COLO668 (cell line): ENCODE data around the gene ANKRD28.

Experiments used
- DNase-seq: peaks from one replicate; lab custom pipeline; 2025; ENCODE audit not compliant: unreplicated experiment; lab: John Stamatoyannopoulos, UW

ANKRD28 gene

DNA sequence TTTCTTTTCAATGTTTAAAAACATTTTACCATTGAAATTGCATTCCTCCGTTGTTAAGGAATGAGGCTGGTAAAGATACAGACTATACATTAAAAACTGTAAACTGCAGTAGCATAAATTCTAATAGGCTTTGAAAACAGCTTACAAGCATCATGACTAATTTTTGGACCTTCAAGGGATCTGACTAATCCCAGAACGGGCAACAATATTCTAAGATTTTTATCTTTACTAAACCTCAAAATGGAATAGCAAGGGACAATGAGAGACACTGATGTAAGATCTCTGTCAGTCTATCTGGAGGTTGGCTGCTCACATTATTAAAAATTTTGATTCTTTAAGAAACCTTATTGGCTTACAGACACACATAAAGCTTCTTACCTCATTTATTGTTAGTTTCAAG, 121.5 kb downstream of the ANKRD28 start:
- no peak for DNase-seq

DNA sequence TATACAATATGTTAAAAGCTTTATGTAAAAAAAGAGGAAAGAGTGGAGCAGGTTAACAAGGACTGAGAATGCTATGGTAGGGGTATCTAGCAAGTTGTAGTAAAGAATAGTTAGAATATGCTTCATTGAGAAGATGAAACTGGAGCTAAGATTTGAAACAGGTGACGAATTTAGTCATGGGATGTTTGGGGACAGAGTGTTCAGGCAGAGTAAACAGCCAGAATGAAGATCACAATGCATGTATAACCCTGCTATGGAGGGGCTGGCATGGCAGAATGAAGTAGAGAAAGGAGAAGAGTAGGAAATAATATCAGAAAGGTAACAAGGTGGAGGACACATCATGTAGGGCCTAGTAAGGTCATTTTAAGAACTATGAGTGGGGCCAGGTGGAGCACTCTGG, 124.2 kb downstream of the ANKRD28 start:
- DNase-seq: no peak

DNA sequence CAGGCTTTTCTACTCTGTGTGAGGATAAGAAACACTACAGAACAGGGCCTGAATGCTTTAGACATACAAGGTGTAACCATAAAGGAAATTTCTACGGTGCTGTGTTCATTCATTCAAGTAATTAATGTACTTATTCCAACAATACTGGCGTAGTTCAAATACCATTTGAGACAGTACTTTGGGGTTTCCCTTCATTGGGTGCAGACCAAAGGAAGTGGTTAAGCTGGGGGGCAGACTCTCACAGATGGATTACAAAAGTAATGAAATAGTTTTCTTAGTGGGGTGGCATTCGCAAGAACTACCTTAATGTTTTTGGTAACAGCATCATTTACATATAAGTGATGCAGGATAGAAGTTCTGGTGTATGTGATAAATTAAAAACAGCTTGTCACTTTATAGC, 130.3 kb downstream of the ANKRD28 start:
- no peak for DNase-seq

DNA sequence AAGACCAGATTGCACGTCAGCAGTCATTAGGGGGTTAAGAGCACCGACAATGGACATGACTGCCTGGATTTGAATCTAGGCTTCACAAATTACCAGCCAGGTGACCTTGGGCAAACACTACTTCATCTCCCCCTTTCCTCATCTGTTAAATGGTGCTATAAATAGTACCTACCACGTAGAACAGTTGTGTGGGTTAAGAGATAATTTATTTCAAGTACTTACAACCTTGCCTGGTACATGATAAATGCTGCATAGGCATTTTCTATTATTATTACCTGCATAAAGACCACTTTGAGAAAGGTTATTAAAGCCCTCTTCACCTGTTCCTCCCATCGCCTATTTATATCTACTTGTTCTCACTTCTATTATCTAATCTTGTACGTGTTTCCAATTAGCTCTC, 131.5 kb downstream of the ANKRD28 start:
- DNase-seq: no peak

DNA sequence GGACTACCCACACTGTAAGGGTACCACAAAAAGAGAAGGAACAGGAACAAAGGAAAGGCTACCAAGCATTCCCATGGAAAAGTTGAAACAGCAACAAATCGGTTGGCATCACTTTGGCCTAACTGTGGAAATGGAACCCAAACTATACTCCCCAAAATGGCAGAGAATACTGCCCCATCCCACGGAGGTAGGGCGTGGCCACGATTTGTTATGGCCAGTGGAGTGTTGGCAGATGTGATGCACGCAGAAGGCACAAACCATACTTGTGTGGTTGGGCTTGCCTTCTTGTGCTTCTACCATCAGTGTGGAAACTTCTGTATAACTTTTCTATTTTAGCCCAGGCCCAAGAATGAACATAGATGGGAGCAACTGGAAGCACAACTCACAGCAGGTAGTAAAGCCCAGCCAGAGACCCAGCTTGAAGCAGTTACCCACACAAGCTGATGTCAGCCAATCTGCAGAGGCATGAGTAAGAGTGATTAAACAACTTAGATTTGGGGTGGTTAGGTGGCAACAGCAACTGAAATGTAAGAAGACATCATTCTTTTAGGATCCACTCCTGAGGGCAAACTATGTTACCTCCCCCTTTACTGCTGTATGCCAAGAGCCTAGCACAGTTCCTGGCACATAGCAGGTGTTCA, 132.1 kb downstream of the ANKRD28 start:
- no peak for DNase-seq

DNA sequence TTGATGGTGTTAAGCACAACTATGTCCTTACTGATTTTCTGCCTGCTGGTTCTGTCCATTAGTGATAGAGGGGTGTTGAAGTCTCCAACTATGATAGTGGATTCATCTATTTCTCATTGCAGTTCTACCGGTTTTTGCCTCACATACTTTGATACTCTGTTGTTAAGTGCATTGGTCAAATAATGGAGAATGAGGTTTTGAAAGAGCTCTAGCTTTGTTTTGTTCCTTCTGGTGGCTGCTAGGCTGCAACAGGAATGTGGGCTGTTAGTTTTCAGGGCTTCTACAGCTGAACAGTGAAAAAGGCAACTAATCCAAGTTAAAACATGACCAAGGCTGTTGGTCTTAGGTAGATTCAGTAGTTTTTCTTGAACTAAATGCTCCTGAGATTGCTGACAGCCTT, 133.6 kb downstream of the ANKRD28 start:
- no peak for DNase-seq

DNA sequence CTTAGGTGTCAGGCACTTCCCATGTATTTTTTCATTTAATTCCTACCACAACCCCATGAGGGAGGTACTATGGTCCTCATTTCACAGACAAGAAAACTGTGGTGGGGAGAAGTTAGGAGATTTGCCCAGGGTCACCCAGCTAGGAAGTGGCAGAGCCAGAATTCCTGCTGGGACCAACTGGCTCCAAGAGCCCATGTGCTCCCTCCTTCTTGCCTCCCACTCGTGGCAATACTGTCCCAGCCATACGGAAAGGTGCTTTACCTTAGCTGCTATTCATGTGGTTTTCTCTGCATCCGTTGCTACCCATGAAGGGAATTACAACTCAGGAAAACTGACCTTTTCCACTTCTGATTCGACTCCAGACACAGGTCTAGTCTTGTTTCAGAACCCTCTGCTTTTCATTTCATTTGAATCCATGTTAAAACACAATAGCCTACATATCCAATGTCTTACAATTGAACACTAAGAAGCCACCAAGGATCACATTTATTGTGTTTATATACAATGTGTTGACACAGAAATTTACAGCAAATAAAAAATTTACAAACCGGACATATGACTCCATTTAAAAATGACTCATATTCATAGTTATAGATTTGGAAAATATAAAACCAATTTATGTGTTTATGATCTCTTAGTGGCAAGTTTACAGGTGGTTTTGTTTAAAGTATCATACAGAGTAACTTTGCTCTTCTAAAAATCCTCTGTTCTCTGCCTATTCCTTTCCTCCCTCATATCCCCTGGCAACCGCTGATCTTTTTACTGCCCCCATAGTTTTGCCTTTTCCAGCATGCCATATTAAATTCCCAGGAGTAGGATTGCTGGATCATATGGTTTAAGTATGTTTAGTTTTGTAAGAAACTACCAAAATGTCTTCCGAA, 137.5 kb downstream of the ANKRD28 start:
- DNase-seq: no peak

DNA sequence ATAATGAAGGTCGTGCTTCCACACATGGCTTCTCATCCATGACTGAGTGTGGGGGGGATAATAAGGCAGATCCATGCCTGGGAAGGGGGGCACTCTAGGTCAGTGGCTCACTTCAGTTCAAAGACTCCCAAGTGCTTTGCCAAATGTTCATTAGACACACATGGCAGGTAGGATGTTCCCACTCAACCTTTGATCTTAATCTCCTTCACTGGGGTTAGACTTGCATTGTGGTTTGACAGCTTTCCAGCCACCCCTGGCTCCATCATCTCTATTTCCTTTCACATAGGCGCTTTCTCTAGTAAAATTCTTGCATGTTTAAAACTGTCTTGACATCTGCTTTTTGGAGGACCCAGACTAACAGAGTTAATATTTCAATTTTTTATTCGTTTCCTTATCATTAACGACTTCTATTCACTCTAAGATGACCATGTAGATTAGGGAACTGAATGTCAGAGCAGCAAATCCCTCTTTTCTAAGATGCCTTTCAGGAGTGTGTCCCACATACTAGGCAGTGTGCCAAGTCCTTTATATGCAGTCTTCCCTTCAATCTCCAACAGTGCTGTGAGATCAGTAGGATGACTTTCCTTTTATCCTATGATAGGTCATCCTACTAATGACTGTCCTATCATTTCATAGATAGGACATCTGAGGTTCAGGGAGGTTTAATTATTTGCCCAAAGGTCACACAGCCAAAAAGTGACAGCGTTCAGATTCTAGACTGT, 138.4 kb downstream of the ANKRD28 start:
- no peak for DNase-seq

DNA sequence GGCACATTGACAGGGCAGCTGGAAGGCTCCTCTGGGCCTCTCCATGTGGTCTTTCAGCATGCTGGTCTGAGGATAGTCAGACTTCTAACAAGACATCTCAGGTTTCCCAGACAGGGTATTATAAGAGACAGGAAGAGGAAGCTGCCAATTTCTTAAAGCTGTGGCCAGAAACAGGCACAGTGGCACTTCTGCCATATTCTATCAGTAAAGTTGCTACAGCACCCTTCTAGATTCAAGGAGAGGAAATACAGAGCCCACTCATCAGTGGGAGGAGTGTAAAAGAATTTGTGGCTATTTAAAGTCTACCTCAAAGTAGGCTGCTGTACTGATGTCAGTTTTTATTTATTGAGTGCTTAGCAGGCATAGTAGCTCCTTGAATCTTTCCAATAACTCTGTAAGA, 140.8 kb downstream of the ANKRD28 start:
- DNase-seq: no peak

DNA sequence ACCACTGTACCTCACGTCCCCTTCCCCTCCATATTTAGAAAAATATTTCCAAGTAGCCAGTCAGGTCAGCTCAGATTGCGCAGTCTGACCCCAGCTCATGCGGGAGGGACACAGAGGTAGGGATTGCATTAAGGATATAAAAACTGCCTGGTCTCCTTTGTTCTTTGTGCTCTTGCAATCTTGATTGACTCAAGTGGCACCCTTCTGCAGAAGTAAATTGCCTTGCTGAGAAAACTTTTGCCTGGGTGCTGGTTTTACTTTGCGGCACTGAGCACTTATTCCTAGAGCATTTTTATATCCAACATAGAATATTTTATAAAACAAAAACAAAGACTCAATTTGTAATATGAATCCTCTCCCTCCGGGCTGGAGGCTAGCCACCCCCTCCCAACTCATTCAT, 141.4 kb downstream of the ANKRD28 start:
- DNase-seq: no peak

DNA sequence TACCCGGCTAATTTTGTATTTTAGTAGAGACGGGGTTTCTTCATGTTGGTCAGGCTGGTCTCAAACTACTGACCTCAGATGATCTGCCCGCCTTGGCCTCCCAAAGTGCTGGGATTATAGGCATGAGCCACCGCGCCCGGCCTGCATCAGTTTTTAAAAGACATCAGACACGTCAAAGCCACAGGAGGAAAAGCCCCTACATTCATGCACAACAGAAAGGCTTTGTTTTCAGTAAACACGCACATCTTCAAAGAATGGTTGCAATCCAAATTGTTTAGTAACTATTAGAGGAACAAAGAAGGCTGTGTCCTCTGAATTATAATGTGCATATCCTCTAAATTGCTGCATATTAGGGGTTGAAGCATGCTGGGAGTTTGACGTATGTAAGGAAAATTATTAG, 142.9 kb downstream of the ANKRD28 start:
- DNase-seq: no peak

DNA sequence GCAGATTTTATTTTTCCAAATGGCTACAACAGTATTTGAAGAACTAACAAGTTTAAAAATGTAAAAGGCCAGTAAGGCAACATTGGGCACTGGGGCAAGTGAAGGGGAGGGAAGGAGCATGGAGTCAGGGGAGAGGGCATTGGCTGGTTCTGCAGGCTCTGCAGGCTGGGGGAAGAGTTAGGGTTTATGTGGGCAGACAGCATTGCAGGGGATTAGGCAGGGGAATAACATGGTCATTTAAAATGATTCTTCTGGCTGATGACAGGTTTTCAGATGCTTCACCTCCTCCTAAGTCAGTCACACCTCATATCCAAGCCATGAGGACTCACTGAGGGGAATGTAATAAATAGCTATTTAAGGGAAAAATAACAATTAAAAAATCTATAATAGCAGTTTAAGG, 143.7 kb downstream of the ANKRD28 start:
- no peak for DNase-seq

DNA sequence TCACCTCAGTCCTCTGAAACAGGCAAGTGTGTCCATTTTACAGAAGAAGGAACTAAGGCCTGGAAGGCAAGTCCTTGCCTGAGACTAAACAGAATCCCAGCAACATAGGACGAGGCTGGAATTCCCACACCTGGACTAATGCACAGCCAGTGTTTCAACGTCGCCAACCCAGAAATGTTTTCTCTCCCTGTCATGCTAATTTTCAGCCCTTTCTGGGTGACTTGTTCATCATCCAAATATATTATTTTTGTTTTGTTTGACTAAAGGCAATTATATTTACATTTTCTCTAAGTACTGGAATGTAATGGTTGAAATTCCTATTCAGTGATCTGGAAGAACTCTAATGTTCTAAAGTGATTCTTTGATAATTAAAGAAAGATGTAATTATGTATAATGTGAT, 144.5 kb downstream of the ANKRD28 start:
- DNase-seq: no peak

DNA sequence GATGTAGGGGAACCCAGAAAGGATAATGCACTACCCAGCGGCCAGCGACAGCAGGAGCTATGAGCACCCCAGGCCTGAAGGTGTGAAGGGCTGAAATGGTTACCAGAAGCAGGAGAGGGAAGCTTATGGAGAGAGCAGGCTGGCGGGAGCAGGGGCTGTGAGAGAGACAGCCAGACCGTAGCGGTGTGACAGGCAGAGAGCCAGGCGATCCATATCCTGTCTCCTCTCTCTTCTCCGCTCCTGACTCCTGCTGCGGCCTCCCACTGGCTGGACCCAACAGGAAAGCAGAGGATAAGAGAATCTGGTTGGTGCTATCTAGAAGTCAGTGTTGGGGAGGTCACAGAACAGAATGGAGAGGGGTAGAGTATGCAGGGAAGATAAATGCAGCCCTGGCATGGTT, 146.4 kb downstream of the ANKRD28 start:
- DNase-seq: no peak

DNA sequence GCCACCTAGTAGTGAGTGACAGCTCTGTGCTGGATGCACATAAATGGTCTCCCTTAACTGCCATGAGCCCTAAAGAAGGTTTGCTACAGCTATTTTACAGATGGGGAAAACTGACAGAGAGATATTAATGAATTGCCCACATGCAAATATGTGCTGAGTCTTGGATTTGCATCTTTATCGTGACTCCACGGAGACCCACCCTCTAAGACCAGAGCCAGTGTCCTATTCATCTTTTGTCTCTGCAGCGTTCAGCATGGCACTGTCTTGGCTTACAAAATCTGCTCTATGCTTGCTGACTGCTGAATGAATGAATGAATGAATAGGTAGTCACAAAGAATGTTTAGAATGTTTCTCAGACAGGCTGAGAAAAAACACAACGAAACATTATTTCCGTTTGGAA, 147.9 kb downstream of the ANKRD28 start:
- no peak for DNase-seq

DNA sequence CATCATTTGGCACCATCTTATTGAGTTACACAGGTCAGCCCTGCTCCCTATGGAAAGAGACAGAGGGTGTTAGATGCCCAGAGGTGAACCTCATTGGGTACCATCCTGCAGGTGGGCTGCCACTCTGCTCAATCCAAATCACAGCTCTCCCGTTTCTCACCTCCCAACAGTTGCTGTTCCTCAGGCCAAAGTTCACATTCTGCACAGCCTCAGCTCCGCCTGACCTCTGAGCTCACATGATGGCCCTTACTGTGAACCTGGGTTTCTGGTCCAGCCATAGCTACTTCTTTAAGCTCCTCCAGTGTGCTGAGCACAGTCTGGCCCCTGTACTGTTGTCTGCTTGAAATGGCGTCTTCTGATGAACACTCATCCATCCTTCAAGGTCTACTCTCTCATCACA, 148.4 kb downstream of the ANKRD28 start:
- no peak for DNase-seq

DNA sequence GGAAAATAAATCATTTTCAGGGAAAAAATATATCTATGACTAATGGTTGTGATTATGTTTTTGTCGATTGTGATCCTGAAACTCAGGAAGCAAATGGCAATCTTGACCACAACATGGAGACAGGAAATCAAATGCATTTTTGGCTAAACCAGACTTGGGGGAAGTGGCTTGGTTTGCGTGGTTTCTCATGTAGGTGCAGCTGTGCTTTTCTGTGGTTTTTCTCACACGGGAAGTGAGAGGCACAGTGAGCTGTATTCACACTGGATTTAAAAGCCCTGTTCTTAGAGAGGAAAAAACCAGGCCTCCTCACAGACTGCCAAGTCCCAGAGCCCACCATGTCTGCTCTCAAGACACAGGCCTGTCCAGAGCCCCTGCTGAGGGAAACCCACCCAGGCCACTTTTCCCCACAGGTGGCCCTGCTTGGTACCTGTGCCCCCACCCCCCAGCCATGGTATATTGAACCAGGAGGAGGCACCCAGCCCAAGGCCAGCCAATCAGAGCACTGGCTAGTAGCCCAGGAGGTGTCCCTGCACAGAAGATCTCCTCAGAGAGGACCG, 150.1 kb downstream of the ANKRD28 start:
- no peak for DNase-seq

DNA sequence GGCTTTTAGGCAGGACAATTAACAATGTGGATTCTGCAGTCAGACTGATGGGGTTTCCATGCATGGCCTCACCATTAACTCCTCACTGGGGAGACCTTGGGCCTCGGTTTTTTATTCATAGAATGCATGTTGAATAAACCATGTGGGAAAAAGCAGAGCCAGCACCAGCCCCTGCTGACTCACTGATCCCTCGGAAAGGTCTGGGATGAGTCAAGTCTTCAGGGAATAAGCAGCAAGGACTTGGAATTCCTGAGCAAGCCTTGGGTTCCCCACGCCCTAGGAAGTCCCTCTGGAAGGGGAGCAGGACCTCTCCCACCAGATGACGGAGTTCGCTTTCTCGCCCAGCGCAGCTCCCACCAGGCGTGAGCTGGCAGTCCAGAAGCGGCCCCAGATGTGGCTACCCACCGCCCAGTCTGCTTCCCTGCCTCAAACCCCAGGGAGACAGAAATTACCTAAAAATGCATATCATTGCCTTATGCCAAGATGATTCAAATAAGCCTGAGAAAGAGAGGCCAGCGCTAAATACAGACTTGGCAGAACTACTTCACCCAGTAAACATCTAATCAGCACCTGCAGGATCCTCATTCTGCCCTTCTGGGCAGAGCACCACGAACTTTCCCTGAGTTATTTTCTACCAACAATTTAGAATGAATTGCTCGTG, 150.8 kb downstream of the ANKRD28 start:
- no peak for DNase-seq

DNA sequence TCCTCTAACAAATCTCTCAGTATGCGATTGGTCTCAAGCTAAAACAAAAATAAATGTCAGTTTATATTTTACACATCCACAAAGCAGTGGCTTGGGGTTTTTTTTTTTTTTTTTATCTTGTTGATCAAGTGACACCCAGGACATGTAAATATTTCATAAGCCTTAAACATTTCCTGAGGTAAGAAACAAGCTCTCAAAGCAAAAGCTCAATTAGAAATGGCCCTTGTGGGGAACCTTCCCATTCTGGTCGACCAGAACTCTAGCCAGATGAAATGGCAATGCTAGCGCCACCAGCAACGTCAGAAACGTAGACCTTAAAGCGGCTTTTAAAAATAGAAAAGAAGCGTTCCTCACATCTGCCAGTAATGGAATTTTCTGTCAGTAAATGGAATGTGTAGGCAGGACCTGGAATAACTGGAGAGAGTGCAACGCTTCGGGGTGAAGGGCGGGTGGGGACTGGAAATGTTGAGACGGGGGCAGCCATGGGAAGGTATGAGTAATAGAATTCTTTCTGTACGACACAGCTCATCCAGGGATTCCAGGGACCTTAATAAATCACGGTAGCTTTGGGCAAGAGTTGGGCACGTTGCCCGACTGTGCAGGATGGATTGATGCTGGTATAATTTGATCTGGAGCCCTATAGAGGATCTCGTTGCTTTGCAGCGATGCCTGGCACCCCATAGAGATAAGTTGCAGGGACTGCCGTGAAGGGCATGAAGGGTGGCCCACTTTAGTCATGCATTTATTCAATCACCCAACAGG, 151.9 kb downstream of the ANKRD28 start:
- DNase-seq: no peak

DNA sequence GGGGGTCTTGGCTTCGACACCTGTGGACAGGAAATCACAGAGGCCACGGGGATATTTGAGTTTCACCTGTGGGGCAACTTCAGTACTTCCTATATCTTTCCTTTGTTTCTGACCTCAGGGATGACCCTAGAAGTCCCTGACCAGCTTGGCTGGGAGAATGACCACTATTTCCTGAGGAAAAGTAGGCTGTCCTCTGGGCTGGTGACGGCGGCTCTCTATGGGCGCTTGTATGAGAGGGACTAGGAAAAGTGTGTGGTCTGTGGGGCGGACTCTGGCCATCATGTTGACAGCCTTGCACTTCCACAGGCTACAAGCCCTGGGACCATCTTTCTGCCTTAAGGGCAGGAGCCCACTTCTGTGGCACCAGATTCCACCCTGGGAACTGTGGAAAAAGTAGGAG, 152.5 kb downstream of the ANKRD28 start:
- DNase-seq: no peak

DNA sequence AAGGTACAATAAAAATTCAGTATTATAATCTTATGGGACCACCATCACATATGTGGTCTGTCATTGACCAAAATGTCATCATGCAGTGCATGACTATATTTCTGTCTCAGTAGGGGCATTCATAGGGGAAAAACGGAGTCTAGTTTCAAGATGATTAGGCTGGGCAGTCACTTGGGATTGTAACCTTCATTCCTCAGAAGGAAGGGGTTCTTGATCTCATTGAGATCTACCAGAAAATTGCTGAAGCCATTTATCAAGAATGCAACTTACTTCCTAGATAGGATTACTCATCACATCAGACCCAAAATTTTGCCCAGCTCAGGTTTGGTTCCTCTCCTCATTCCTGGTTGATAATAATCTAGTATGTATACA, 158.9 kb downstream of the ANKRD28 start:
- DNase-seq: no peak
